Parathyroid adenoma (tissue), 2 donors: ENCODE data around the gene TBXAS1.

Experiments
- H2AFZ ChIP-seq: fragments of 300-600 bp; sonication (generic); one replicate; pipeline ENCODE4 v1.7.0; 2017; ENCODE audit warnings: antibody characterized with exemption, mild to moderate bottlenecking
- H3K27ac ChIP-seq: fragments of 300-600 bp; sonication (generic); one replicate; pipeline ENCODE4 v1.7.0; 2017
- H3K27me3 ChIP-seq: fragments of 300-600 bp; sonication (generic); one replicate; pipeline ENCODE4 v1.7.0; 2017; ENCODE audit warnings: low read length; ENCODE audit not compliant: control insufficient read depth, insufficient read depth
- H3K36me3 ChIP-seq: fragments of 300-600 bp; sonication (generic); one replicate; pipeline ENCODE4 v1.7.0; 2017; ENCODE audit warnings: low read length; ENCODE audit not compliant: control insufficient read depth, insufficient read depth
- H3K4me1 ChIP-seq: fragments of 300-600 bp; sonication (generic); one replicate; pipeline ENCODE4 v1.7.0; 2017; ENCODE audit warnings: control low read depth
- H3K4me2 ChIP-seq: fragments of 300-600 bp; sonication (generic); one replicate; pipeline ENCODE4 v1.7.0; 2017; ENCODE audit warnings: low read length
- H3K4me3 ChIP-seq: fragments of 300-600 bp; sonication (generic); one replicate; pipeline ENCODE4 v1.7.0; 2017; ENCODE audit warnings: low read depth, low read length
- H3K79me2 ChIP-seq: fragments of 300-600 bp; sonication (generic); one replicate; pipeline ENCODE4 v1.7.0; 2017; ENCODE audit warnings: control low read depth
- H3K9ac ChIP-seq: fragments of 300-600 bp; sonication (generic); one replicate; pipeline ENCODE4 v1.7.0; 2017; ENCODE audit warnings: mild to moderate bottlenecking
- H3K9me3 ChIP-seq: fragments of 300-600 bp; sonication (generic); one replicate; pipeline ENCODE4 v1.7.0; 2017; ENCODE audit warnings: low read length; ENCODE audit not compliant: control insufficient read depth
- TF ChIP-seq, protein P1 (sequence below): fragments of 300-600 bp; sonication (generic); IDR thresholded peaks from one replicate; pipeline ENCODE4 v1.7.0; 2017; ENCODE audit warnings: antibody characterized with exemption, mild to moderate bottlenecking
- donor health status: primary hyperparathyroidism.

Gene TBXAS1

GRCh38 chr7:140044251-140044650 is 215.2 kb downstream of the TBXAS1 start:
- Histone ChIP-seq H3K27me3 (no peaks in the 10 kb centered on the region), H2AFZ (no peak overlapping the region), H3K9me3 (no peaks in the 10 kb centered on the region), H3K9ac (no peak overlapping the region), H3K4me2 (no peak overlapping the region), H3K27ac (no peak overlapping the region), H3K4me1 (no peaks in the 10 kb centered on the region), H3K79me2 (no peaks in the 10 kb centered on the region), H3K36me3 (no peaks in the 10 kb centered on the region), H3K4me3 (no peak overlapping the region)
- TF ChIP-seq, protein P1, sequence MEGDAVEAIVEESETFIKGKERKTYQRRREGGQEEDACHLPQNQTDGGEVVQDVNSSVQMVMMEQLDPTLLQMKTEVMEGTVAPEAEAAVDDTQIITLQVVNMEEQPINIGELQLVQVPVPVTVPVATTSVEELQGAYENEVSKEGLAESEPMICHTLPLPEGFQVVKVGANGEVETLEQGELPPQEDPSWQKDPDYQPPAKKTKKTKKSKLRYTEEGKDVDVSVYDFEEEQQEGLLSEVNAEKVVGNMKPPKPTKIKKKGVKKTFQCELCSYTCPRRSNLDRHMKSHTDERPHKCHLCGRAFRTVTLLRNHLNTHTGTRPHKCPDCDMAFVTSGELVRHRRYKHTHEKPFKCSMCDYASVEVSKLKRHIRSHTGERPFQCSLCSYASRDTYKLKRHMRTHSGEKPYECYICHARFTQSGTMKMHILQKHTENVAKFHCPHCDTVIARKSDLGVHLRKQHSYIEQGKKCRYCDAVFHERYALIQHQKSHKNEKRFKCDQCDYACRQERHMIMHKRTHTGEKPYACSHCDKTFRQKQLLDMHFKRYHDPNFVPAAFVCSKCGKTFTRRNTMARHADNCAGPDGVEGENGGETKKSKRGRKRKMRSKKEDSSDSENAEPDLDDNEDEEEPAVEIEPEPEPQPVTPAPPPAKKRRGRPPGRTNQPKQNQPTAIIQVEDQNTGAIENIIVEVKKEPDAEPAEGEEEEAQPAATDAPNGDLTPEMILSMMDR = no peak

DNA sequence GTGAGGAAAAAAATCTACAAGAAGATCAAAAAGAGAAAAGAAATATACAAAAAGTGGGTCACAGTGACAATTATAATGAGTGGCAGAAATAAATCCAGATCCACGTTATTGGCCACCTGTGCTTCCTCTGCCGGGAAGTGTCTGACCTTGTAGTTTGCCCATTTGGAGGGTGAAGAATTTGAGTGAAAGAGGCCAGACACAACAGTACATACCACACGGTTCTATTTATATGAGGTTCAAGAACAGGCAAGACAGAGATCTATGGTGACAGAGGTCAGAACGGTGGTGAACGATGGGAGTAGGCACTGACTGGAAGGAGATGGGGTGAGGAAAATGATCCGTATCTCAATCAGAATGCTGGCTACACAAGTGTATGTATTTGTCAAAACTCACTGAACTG is 216.6 kb downstream of the TBXAS1 start:
- no peaks in the 10 kb centered on the region for H3K9me3 ChIP-seq
- H2AFZ ChIP-seq = no peak overlapping the region
- no peak overlapping the region for H3K9ac ChIP-seq
- TF ChIP-seq, protein P1 = no peak
- H3K4me2 ChIP-seq = no peak overlapping the region
- H3K4me3 ChIP-seq = no peak overlapping the region
- H3K4me1 ChIP-seq = no peaks in the 10 kb centered on the region
- H3K27me3 ChIP-seq = no peaks in the 10 kb centered on the region
- no peak overlapping the region for H3K27ac ChIP-seq
- no peaks in the 10 kb centered on the region for H3K79me2 ChIP-seq
- no peaks in the 10 kb centered on the region for H3K36me3 ChIP-seq

DNA sequence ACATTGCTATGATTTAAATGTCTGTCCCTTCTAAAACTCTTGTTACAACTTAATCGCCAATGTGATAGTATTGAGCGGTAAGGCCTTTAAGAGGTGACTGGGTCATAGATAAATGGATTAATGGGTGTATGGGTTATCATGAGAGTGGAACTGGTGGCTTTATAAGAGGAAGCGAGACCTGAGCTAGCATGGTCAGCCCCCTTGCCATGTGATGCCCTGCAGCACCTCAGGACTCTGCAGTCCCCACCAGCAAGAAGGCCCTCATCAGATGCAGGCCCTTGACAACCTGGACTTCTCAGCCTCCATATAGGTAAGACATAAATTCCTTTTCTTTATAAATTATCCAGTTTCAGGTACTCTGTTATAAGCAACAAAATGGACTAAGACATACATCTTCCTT is 218.1 kb downstream of the TBXAS1 start:
- Histone ChIP-seq H3K36me3 (no peaks in the 10 kb centered on the region), H3K4me2 (no peak overlapping the region), H3K4me1 (no peaks in the 10 kb centered on the region), H3K79me2 (no peaks in the 10 kb centered on the region), H3K9ac (no peak overlapping the region), H3K9me3 (no peaks in the 10 kb centered on the region), H3K27ac (no peak overlapping the region), H3K4me3 (no peak overlapping the region), H2AFZ (no peak overlapping the region), H3K27me3 (no peaks in the 10 kb centered on the region)
- TF ChIP-seq, protein P1 = no peak

GRCh38 chr7:140048138-140048537 is 219.1 kb downstream of the TBXAS1 start:
- Histone ChIP-seq H3K9ac (no peak overlapping the region), H3K27me3 (no peaks in the 10 kb centered on the region), H3K79me2 (no peaks in the 10 kb centered on the region), H3K4me3 (no peak overlapping the region), H3K27ac (no peak overlapping the region), H3K9me3 (no peaks in the 10 kb centered on the region), H3K36me3 (no peaks in the 10 kb centered on the region), H3K4me1 (no peaks in the 10 kb centered on the region), H3K4me2 (no peak overlapping the region), H2AFZ (no peak overlapping the region)
- TF ChIP-seq, protein P1 = no peak

- Histone ChIP-seq H3K4me3 (no peak overlapping the region), H3K27ac (no peak overlapping the region)
- TF ChIP-seq, protein P1 = no peak
These were observed 219.9 kb downstream of the TBXAS1 start for GRCh38 chr7:140048989-140049338.

More at GRCh38 chr7:140048989-140049338, 219.9 kb downstream of the TBXAS1 start:
- no peaks in the 10 kb centered on the region for H3K27me3 ChIP-seq
- no peaks in the 10 kb centered on the region for H3K79me2 ChIP-seq
- H3K4me2 ChIP-seq = no peak overlapping the region
- no peak overlapping the region for H2AFZ ChIP-seq
- no peaks in the 10 kb centered on the region for H3K4me1 ChIP-seq
- no peak overlapping the region for H3K9ac ChIP-seq
- no peaks in the 10 kb centered on the region for H3K9me3 ChIP-seq
- H3K36me3 ChIP-seq = no peaks in the 10 kb centered on the region
